Erythroblast (primary cell): Measurements from ENCODE around the gene TMEM43.
A peak's percentile ranks its signal among the peaks of the same experiment; 100 is the strongest.

ENCODE experiments used
- GATA1 ChIP-seq: IDR thresholded peaks from 2 replicates; pipeline ENCODE4 v1.6.1; 2011; ENCODE audit warnings: low read depth, mild to moderate bottlenecking, control low read depth, low read length, moderate library complexity
- POLR2A ChIP-seq: IDR thresholded peaks from 2 replicates; pipeline ENCODE4 v1.6.1; 2011; ENCODE audit warnings: mild to moderate bottlenecking, low read length

- TF ChIP-seq POLR2A: peak; percentile 98
- TF ChIP-seq GATA1: no peak
These were observed 53.6 kb downstream of the TMEM43 start, which contains the start of the genes LSM3 and XPC for GRCh38 chr3:14178247-14179113.
